Neural cell (in vitro differentiated cells): ENCODE measurements around the gene SYK. TPM values are rescaled to one million over a fixed set of nuclear protein-coding genes. Genes with fewer than 3 reads are reported as not detected.

ENCODE experiments used
- H2AFZ ChIP-seq: fragments of 200-600, 300-800 bp; sonication (generic), shearing (Covaris generic); 2 replicates; pipeline ENCODE4 v1.6.0; 2014; ENCODE audit warnings: low read depth, mild to moderate bottlenecking, antibody characterized with exemption, low read length, moderate library complexity
- H3F3A ChIP-seq: fragments of 200-600 bp; shearing (Covaris generic); 2 replicates; pipeline ENCODE4 v1.6.1; 2016; ENCODE audit warnings: mild to moderate bottlenecking, moderate library complexity, mixed read lengths, antibody characterized with exemption, low read length; ENCODE audit not compliant: insufficient read depth, poor library complexity, severe bottlenecking
- H3K27ac ChIP-seq: fragments of 200-600, 300-800 bp; sonication (generic), shearing (Covaris generic); 2 replicates; pipeline ENCODE4 v1.5.1; 2014; ENCODE audit warnings: mild to moderate bottlenecking, low read length, moderate library complexity
- H3K27me3 ChIP-seq: fragments of 300-800, 200-600 bp; sonication (generic), shearing (Covaris generic); 2 replicates; pipeline ENCODE4 v1.6.0; 2014; ENCODE audit warnings: mild to moderate bottlenecking, low read depth, low read length, moderate library complexity; ENCODE audit not compliant: insufficient read depth
- H3K36me3 ChIP-seq: fragments of 300-800, 200-600 bp; sonication (generic), shearing (Covaris generic); 2 replicates; pipeline ENCODE4 v1.5.1; 2014; ENCODE audit warnings: mild to moderate bottlenecking, antibody characterized with exemption, low read length, moderate library complexity; ENCODE audit not compliant: insufficient read depth
- H3K4me2 ChIP-seq: fragments of 300-800, 200-600 bp; sonication (generic), shearing (Covaris generic); 2 replicates; pipeline ENCODE4 v1.6.0; 2014; ENCODE audit warnings: mild to moderate bottlenecking, low read length
- H3K4me3 ChIP-seq: fragments of 300-800, 200-600 bp; sonication (generic), shearing (Covaris generic); 2 replicates; pipeline ENCODE4 v1.5.1; 2014; ENCODE audit warnings: mild to moderate bottlenecking, low read length, moderate library complexity
- H3K79me2 ChIP-seq: fragments of 200-600 bp; shearing (Covaris generic); replicated peaks from 2 replicates; pipeline ENCODE4 v1.6.0; 2014; ENCODE audit warnings: mild to moderate bottlenecking, low read length, moderate library complexity; ENCODE audit not compliant: insufficient read depth
- H3K9ac ChIP-seq: fragments of 300-800, 200-600 bp; sonication (generic), shearing (Covaris generic); 2 replicates; pipeline ENCODE4 v1.6.1; 2016; ENCODE audit warnings: mild to moderate bottlenecking, low read length, mixed read lengths
- H3K9me2 ChIP-seq: fragments of 200-600 bp; shearing (Covaris generic); 2 replicates; pipeline ENCODE4 v1.6.1; 2016; ENCODE audit warnings: mild to moderate bottlenecking, low read length, mixed read lengths; ENCODE audit not compliant: insufficient read depth
- H3K9me3 ChIP-seq: fragments of 200-600, 300-800 bp; sonication (generic), shearing (Covaris generic); 2 replicates; pipeline ENCODE4 v1.6.1; 2016; ENCODE audit warnings: mild to moderate bottlenecking, mixed run types, low read length, moderate library complexity, mixed read lengths
- H4K20me1 ChIP-seq: fragments of 200-600 bp; shearing (Covaris generic); 2 replicates; pipeline ENCODE4 v1.6.1; 2016; ENCODE audit warnings: mild to moderate bottlenecking, mixed run types; ENCODE audit not compliant: insufficient read depth
- EP300 ChIP-seq: fragments of 450-650 bp; conservative IDR thresholded peaks from 2 replicates; pipeline ENCODE4 v1.6.1; 2014; ENCODE audit warnings: antibody characterized with exemption, mild to moderate bottlenecking, moderate library complexity; ENCODE audit not compliant: poor library complexity, severe bottlenecking
- EZH2 ChIP-seq: fragments of 200-600, 300-800 bp; shearing (Covaris generic), sonication (generic); IDR thresholded peaks from 2 replicates; pipeline ENCODE4 v1.6.1; 2014; ENCODE audit warnings: antibody characterized with exemption, low read length, borderline replicate concordance, mild to moderate bottlenecking; ENCODE audit not compliant: insufficient read depth, poor library complexity, severe bottlenecking
- MXI1 ChIP-seq: fragments of 450-650 bp; conservative IDR thresholded peaks from 2 replicates; pipeline ENCODE4 v1.6.1; 2014; ENCODE audit warnings: antibody characterized with exemption, mild to moderate bottlenecking; ENCODE audit not compliant: poor library complexity, severe bottlenecking
- POLR2AphosphoS5 ChIP-seq: IDR thresholded peaks from 2 replicates; pipeline ENCODE4 v1.6.1; 2012
- RAD21 ChIP-seq: fragments of 450-650 bp; conservative IDR thresholded peaks from 2 replicates; pipeline ENCODE4 v1.6.1; 2014; ENCODE audit warnings: antibody characterized with exemption, mild to moderate bottlenecking, moderate library complexity
- SMC3 ChIP-seq: fragments of 450-650 bp; conservative IDR thresholded peaks from 2 replicates; pipeline ENCODE4 v1.6.1; 2014; ENCODE audit warnings: antibody characterized with exemption, mild to moderate bottlenecking, moderate library complexity; ENCODE audit not compliant: poor library complexity
- TAF1 ChIP-seq: IDR thresholded peaks from 2 replicates; pipeline ENCODE4 v1.6.1; 2012; ENCODE audit warnings: low read depth
- polyA plus RNA-seq: library from polyadenylated mRNA; depleted of rRNA; stranded (reverse); fragments of >200 nt; gene quantifications from 2 replicates; pipeline ENCODE4 v1.2.3, GENCODE V29; 2014
- TF ChIP-seq, protein P1 (sequence below): IDR thresholded peaks from 2 replicates; pipeline ENCODE4 v1.6.1; 2012; ENCODE audit warnings: borderline replicate concordance
- TF ChIP-seq, protein P2 (sequence below): fragments of 450-650 bp; IDR thresholded peaks from 2 replicates; pipeline ENCODE4 v1.5.1; 2014; ENCODE audit warnings: antibody characterized with exemption, mild to moderate bottlenecking, moderate library complexity; ENCODE audit not compliant: poor library complexity, severe bottlenecking

The SYK gene
- polyA plus RNA-seq, 1 donor from 2014 or later = not detected

DNA sequence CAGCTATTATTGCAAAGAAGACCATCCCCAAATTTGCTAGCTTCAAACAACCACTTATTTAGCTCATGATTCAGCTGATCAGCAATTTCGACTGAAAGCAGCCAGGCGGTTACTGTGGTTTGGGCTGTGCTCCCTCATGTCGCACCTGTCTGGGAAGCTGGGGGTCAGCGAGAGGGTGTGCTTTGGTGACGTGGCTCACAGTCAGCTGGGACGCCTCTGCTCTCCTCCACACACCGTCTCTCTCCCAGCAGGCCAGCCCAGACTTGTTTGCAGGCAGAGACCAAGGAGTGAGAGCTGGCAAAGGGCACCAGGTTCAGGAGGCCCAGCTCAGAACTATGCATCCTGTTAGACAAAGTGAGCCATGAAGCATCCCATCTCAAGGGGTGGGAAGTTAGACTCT, 140.9 kb downstream of the SYK start:
- Histone ChIP-seq H4K20me1 (no peaks in the 10 kb centered on the region), H3K79me2 (no peaks in the 10 kb centered on the region), H3K4me2 (no peak overlapping the region), H2AFZ (no peak overlapping the region), H3K36me3 (no peaks in the 10 kb centered on the region), H3F3A (no peaks in the 10 kb centered on the region), H3K27me3 (no peaks in the 10 kb centered on the region), H3K4me3 (no peak overlapping the region), H3K27ac (no peak overlapping the region), H3K9me2 (no peaks in the 10 kb centered on the region), H3K9ac (no peak overlapping the region), H3K9me3 (no peaks in the 10 kb centered on the region)
- TF ChIP-seq POLR2AphosphoS5 (no peak), EP300 (no peak), TAF1 (no peak), SMC3 (no peak), RAD21 (no peak), MXI1 (no peak)

DNA sequence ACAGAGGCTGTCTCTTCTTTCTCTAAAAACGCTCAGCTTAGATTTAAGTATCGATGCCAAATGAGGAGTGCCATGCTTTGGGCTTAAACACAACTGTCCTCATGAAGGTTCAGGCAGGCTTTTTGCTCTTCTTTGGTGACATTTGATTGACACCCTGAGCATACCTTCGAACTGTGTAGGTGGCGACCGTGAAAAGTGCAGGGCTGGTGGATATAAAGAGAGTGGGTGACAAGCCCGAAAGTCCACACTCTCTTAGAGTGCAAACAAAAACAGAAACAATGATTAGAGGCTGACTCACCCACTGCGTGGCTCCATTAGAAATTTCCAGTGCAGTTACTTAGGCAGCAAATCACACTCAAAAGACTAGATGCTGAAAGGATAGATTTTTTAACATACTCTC, 141.7 kb downstream of the SYK start:
- no peak for TF ChIP-seq MXI1
- TF ChIP-seq, protein P1, sequence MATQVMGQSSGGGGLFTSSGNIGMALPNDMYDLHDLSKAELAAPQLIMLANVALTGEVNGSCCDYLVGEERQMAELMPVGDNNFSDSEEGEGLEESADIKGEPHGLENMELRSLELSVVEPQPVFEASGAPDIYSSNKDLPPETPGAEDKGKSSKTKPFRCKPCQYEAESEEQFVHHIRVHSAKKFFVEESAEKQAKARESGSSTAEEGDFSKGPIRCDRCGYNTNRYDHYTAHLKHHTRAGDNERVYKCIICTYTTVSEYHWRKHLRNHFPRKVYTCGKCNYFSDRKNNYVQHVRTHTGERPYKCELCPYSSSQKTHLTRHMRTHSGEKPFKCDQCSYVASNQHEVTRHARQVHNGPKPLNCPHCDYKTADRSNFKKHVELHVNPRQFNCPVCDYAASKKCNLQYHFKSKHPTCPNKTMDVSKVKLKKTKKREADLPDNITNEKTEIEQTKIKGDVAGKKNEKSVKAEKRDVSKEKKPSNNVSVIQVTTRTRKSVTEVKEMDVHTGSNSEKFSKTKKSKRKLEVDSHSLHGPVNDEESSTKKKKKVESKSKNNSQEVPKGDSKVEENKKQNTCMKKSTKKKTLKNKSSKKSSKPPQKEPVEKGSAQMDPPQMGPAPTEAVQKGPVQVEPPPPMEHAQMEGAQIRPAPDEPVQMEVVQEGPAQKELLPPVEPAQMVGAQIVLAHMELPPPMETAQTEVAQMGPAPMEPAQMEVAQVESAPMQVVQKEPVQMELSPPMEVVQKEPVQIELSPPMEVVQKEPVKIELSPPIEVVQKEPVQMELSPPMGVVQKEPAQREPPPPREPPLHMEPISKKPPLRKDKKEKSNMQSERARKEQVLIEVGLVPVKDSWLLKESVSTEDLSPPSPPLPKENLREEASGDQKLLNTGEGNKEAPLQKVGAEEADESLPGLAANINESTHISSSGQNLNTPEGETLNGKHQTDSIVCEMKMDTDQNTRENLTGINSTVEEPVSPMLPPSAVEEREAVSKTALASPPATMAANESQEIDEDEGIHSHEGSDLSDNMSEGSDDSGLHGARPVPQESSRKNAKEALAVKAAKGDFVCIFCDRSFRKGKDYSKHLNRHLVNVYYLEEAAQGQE = no peak
- TF ChIP-seq TAF1 = no peak
- no peak for TF ChIP-seq EP300
- TF ChIP-seq EZH2 = no peak
- TF ChIP-seq POLR2AphosphoS5 = no peak
- no peak for TF ChIP-seq RAD21
- TF ChIP-seq, protein P2, sequence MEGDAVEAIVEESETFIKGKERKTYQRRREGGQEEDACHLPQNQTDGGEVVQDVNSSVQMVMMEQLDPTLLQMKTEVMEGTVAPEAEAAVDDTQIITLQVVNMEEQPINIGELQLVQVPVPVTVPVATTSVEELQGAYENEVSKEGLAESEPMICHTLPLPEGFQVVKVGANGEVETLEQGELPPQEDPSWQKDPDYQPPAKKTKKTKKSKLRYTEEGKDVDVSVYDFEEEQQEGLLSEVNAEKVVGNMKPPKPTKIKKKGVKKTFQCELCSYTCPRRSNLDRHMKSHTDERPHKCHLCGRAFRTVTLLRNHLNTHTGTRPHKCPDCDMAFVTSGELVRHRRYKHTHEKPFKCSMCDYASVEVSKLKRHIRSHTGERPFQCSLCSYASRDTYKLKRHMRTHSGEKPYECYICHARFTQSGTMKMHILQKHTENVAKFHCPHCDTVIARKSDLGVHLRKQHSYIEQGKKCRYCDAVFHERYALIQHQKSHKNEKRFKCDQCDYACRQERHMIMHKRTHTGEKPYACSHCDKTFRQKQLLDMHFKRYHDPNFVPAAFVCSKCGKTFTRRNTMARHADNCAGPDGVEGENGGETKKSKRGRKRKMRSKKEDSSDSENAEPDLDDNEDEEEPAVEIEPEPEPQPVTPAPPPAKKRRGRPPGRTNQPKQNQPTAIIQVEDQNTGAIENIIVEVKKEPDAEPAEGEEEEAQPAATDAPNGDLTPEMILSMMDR = no peak
- Histone ChIP-seq H3K9me3 (no peaks in the 10 kb centered on the region), H2AFZ (no peak overlapping the region), H3K4me3 (no peak overlapping the region), H3K27ac (no peak overlapping the region), H3K9ac (no peak overlapping the region), H3K79me2 (no peaks in the 10 kb centered on the region), H3F3A (no peaks in the 10 kb centered on the region), H4K20me1 (no peaks in the 10 kb centered on the region), H3K9me2 (no peaks in the 10 kb centered on the region), H3K4me2 (no peak overlapping the region), H3K36me3 (no peaks in the 10 kb centered on the region), H3K27me3 (no peaks in the 10 kb centered on the region)

DNA sequence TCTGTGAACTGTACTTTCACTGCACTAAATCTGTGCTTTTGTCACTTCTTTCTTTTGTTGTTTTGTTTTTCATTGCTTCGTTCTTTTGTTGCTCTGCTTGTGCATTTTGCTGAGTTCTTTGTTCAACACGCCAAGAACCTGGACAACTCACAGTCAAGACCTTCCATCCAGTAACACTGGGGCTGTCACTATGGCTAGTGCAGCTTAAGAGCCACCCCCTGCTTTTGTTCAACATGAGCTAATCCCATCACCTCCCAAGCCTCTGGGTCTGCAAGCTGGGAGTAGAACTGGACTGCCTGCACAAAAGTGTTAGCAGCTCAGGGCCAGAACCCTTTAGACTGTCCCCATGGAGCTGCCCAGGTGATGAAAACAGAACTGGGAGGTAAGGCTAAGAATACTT, 143.7 kb downstream of the SYK start:
- no peaks in the 10 kb centered on the region for H3K79me2 ChIP-seq
- no peaks in the 10 kb centered on the region for H3K9me2 ChIP-seq
- H3K27ac ChIP-seq = no peak overlapping the region
- no peaks in the 10 kb centered on the region for H3K9me3 ChIP-seq
- no peak overlapping the region for H2AFZ ChIP-seq
- H3F3A ChIP-seq = no peaks in the 10 kb centered on the region
- H3K4me2 ChIP-seq = no peak overlapping the region
- TF ChIP-seq EP300 (no peak), SMC3 (no peak), MXI1 (no peak), TAF1 (no peak), POLR2AphosphoS5 (no peak), EZH2 (no peak), RAD21 (no peak)
- TF ChIP-seq, protein P1 = no peak
- TF ChIP-seq, protein P2 = no peak
- H3K27me3 ChIP-seq = no peaks in the 10 kb centered on the region
- no peaks in the 10 kb centered on the region for H4K20me1 ChIP-seq
- H3K4me3 ChIP-seq = no peak overlapping the region
- H3K36me3 ChIP-seq = no peaks in the 10 kb centered on the region
- H3K9ac ChIP-seq = no peak overlapping the region
